ENCODE results near the gene PATJ.

DNA sequence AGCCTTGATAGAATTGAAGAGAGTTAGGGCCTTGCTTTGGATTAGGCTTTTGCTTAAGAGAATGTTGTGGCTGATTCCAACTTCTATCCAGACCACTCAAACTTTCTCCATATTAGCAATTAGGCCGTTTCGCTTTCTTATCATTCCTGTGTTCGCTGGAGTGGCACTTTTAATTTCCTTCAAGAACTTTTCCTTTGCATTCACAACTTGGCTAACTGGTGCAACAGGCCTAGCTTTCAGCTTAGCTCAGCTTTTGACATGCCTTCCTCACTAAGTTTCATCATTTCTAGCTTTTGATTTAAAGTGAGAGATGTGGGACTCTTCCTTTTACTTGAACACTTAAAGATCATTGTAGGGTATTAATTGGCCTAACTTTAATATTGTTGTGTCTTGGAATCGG lies 268.7 kb downstream of the PATJ start:
- TF ChIP-seq, protein P1, sequence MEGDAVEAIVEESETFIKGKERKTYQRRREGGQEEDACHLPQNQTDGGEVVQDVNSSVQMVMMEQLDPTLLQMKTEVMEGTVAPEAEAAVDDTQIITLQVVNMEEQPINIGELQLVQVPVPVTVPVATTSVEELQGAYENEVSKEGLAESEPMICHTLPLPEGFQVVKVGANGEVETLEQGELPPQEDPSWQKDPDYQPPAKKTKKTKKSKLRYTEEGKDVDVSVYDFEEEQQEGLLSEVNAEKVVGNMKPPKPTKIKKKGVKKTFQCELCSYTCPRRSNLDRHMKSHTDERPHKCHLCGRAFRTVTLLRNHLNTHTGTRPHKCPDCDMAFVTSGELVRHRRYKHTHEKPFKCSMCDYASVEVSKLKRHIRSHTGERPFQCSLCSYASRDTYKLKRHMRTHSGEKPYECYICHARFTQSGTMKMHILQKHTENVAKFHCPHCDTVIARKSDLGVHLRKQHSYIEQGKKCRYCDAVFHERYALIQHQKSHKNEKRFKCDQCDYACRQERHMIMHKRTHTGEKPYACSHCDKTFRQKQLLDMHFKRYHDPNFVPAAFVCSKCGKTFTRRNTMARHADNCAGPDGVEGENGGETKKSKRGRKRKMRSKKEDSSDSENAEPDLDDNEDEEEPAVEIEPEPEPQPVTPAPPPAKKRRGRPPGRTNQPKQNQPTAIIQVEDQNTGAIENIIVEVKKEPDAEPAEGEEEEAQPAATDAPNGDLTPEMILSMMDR (IDR thresholded peaks at IDR 0.05) = no peak
- TF ChIP-seq EP300 (IDR thresholded peaks at IDR 0.05) = no peak
